Suprapubic skin (tissue), 4 donors: ENCODE data around the gene IFT74.

Source experiments
- EP300 ChIP-seq: sonication (generic); formaldehyde crosslinking; IDR thresholded peaks from one replicate; pipeline ENCODE4 v1.6.1; 2017; ENCODE audit warnings: antibody characterized with exemption
- POLR2A ChIP-seq, 2 donors: fragments of 450-650 bp; IDR thresholded peaks; one replicate each; pipeline ENCODE4 v1.6.1; 2017; ENCODE audit warnings: antibody characterized with exemption in 2 of 2, mild to moderate bottlenecking in 2 of 2, moderate library complexity in 2 of 2
- POLR2AphosphoS5 ChIP-seq, 3 donors: sonication (generic); formaldehyde crosslinking; IDR thresholded peaks; one replicate each; pipeline ENCODE4 v1.6.1; 2017; ENCODE audit warnings: antibody characterized with exemption in 3 of 3
- TF ChIP-seq, protein P1 (sequence below), 2 donors: fragments of 200-600 bp in 1 of 2; fragments of 450-650 bp in 1 of 2; sonication (generic) in 1 of 2; IDR thresholded peaks; one replicate each; pipeline ENCODE4 v1.5.1; 2016 to 2019; ENCODE audit warnings: antibody characterized with exemption in 2 of 2, mild to moderate bottlenecking in 1 of 2, moderate library complexity in 1 of 2

DNA sequence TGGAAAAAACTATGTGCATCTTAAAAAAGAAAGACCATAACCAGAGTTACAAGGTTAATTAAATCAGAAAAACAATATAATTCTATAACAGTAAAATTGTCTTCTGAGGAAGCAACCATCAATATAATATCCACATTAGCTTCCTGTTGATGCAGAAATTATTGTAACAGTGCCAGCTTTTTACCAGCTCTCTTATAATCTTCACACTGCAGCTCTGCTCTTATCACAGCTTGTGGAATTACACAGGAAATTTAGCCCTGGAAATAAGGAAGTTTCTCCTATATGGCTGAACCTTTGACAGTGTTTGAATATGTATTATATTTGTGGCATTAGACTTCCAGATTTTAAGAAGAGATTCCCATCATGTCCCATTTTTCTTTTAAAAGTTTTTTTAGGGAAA is 103.7 kb downstream of the IFT74 start:
- TF ChIP-seq POLR2AphosphoS5 (IDR thresholded peaks at IDR 0.05) (no peak), POLR2A (IDR thresholded peaks at IDR 0.05) (no peak), EP300 (no peak)
- TF ChIP-seq, protein P1, sequence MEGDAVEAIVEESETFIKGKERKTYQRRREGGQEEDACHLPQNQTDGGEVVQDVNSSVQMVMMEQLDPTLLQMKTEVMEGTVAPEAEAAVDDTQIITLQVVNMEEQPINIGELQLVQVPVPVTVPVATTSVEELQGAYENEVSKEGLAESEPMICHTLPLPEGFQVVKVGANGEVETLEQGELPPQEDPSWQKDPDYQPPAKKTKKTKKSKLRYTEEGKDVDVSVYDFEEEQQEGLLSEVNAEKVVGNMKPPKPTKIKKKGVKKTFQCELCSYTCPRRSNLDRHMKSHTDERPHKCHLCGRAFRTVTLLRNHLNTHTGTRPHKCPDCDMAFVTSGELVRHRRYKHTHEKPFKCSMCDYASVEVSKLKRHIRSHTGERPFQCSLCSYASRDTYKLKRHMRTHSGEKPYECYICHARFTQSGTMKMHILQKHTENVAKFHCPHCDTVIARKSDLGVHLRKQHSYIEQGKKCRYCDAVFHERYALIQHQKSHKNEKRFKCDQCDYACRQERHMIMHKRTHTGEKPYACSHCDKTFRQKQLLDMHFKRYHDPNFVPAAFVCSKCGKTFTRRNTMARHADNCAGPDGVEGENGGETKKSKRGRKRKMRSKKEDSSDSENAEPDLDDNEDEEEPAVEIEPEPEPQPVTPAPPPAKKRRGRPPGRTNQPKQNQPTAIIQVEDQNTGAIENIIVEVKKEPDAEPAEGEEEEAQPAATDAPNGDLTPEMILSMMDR (IDR thresholded peaks at IDR 0.05) = no peak
